NCI-H1105 (cell line): Measurements from ENCODE around the gene HIVEP3.

Source experiments
- DNase-seq: peaks from one replicate; lab custom pipeline; 2025; lab: John Stamatoyannopoulos, UW

HIVEP3 gene

GRCh38 chr1:41483001-41483850 is 435.5 kb downstream of the HIVEP3 start:
- peak; percentile 26 for DNase-seq

GRCh38 chr1:41482001-41482765 is 436.5 kb downstream of the HIVEP3 start:
- DNase-seq: peak; percentile 92

- peak; percentile 80 for DNase-seq
These were observed 437.5 kb downstream of the HIVEP3 start for GRCh38 chr1:41481109-41481775.

- no peak for DNase-seq
These were observed 438.3 kb downstream of the HIVEP3 start for GRCh38 chr1:41480204-41481108.

- DNase-seq: no peak
These were observed 438.9 kb downstream of the HIVEP3 start for GRCh38 chr1:41479808-41480160.

GRCh38 chr1:41479000-41479807 is 439.5 kb downstream of the HIVEP3 start:
- no peak for DNase-seq

GRCh38 chr1:41478118-41478748 is 440.5 kb downstream of the HIVEP3 start:
- no peak for DNase-seq

- no peak for DNase-seq
These were observed 441.8 kb downstream of the HIVEP3 start for GRCh38 chr1:41476807-41477361.

GRCh38 chr1:41475859-41476567 is 442.7 kb downstream of the HIVEP3 start:
- no peak for DNase-seq

- DNase-seq: no peak
These were observed 443.4 kb downstream of the HIVEP3 start for GRCh38 chr1:41475346-41475745.

- peak; percentile 57 for DNase-seq
These were observed 444.0 kb downstream of the HIVEP3 start for GRCh38 chr1:41474490-41475271.

- no peak for DNase-seq
These were observed 444.9 kb downstream of the HIVEP3 start for GRCh38 chr1:41473738-41474362.

- DNase-seq: no peak
These were observed 447.1 kb downstream of the HIVEP3 start for GRCh38 chr1:41471658-41472057.

- DNase-seq: no peak
These were observed 449.0 kb downstream of the HIVEP3 start for GRCh38 chr1:41469706-41470105.

- DNase-seq: no peak
These were observed 450.5 kb downstream of the HIVEP3 start for GRCh38 chr1:41468122-41468762.

- DNase-seq: no peak
These were observed 451.0 kb downstream of the HIVEP3 start for GRCh38 chr1:41467673-41468072.

GRCh38 chr1:41466146-41466545 is 452.6 kb downstream of the HIVEP3 start:
- DNase-seq: no peak

- no peak for DNase-seq
These were observed 453.0 kb downstream of the HIVEP3 start for GRCh38 chr1:41465741-41466140.
